Measurements from ENCODE around the gene OR2V2.
A peak's percentile ranks its signal among the peaks of the same experiment; 100 is the strongest.
"Not testable (repeated sequence)": the region's sequence is repeated elsewhere in the genome, so short reads cannot be mapped to it uniquely, and the experiment has no call there.

OR2V2 gene

DNA sequence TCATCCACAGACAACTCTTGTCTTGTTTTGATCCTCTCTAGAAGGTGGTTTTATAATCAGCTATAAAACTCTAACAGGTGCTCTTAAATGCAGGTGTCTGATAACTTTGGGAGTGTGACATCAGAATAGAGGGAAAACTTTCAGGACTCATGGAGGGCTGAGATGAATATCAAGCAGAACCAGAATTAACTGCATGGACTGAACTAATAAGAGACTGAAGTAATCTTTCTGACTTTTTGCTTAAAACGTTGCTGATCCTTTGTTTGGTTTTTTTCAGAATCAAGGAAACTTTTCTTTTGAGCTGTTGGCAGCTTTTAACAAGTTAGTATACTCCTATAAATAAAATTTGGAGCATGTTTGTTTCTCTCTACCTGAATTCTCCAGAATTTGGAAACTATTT lies 2.3 kb upstream of the OR2V2 start:
- no peak for DNase-seq (ENCODE audit: low read depth)

DNA sequence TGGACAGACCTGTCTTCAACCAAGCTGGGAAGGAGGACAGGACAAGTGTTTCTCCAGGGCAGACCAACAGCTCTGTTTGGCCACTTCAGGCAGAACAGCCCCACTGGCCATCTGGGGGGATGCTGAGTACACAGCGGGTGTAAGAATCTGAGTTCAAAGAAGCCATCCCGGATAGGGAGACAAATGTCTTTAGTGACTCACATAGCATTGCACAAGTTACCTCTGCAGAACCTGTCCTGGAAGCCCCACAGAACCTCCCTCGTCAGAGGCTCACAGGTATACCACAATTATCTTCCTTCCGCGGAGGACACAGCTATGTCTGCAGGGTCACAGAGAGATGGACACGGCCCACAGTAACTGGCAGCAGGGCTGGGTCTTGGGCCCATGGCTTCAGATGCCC lies 2.0 kb downstream of the OR2V2 start:
- DNase-seq (ENCODE audit: low read depth) = no peak

DNA sequence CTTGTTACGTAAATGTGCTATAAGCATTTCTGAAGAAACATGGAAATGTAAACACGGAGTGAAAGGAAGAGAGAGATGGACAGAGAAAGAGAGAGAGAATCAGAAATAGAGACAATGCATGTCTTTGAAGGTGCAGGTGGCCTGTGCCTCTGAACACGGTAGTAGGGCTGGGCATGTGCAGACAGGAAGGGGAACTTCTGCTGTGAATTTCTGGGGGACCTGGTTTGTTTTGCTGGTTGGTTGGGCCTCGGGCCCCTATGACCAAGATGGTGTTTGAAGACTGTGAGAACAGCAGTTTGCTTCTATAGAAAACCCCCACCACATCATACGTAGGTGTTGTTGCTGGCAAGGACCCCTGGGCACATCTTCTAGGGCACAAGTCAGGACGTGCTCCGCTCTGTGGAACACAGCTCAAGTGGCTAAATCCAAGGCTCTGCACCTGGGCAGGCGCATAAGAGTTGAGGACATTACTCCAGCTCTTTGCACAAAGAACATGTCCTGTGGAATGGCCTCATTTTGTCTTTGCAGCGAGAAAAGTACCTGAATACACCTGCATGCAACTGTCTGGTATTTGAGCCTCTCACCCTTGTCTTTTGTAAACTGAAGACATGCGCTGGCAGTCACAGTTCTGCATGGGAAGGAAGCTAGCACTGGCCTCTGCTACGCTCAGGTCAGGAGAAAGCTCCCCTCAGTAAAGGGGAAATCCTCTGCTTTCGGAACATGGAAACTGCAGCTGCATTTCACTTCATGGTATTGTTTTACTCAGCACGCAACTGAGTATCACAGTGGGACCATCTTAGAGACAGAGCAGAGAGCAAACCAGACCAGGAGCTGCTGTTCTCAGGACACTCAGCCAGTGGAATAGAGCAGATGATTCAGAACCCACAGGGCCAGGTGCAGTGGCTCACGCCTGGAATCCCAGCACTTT lies 2.7 kb downstream of the OR2V2 start:
- no peak for DNase-seq (ENCODE audit: low read depth)

DNA sequence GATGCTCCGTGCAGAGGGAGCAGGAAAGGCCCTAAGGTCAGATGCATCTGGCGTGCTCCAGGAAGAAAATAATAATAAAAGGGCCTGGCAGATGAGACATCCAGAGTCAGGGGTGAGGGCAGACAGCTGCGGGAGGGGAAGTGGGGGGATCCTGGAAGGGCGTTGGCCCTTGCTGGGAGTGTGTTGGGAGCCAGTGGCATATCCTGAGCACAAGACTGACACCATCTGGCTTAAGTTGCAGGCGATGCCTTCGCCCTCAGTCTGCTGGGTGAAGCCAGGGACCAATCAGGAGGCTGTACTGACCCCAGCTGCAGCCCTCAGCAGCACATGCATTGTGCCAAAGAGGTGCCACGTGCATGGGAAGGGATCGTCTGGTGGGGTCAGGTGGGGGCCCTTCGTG lies 3.8 kb downstream of the OR2V2 start:
- no peak for DNase-seq (ENCODE audit: low read depth)

DNA sequence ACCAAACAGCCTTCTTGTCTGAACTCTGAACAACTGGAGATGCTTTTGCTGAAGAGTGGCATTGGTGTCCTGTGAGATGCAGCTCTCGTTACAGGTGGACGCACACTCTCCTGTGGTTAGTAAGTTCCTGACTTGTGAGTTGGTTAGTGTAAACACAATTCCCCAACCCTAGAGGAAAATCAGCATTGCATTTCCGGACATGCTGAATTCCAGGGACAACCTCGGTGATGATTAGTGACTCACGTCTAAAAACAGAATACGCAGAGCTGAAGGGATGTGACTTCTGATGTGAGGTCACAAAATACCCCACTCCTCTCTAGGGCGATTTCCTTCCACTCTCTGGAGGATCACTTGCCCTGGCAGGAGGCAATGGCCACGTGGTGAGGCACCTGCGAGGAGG lies 5.0 kb downstream of the OR2V2 start:
- no peak for DNase-seq (ENCODE audit: low read depth)

DNA sequence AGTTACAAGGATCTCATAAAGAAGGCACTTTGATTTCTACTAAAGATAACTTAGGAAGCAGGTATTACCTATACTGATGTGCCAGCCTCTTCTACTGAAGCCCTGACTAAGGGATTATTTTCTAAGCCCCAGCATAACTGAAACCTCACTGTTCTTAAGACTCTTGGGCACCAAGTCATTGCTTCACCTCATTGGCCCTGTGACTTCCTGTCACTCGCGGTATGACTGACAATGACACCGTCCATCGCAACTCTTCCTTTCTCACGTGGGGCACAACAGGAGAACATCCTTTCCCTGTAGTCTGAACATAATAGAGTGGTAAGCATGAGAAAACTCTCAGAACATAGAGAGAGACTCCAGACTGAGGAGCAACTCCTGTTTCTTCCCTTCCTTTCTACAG lies 6.4 kb downstream of the OR2V2 start:
- no peak for DNase-seq (ENCODE audit: low read depth)

DNA sequence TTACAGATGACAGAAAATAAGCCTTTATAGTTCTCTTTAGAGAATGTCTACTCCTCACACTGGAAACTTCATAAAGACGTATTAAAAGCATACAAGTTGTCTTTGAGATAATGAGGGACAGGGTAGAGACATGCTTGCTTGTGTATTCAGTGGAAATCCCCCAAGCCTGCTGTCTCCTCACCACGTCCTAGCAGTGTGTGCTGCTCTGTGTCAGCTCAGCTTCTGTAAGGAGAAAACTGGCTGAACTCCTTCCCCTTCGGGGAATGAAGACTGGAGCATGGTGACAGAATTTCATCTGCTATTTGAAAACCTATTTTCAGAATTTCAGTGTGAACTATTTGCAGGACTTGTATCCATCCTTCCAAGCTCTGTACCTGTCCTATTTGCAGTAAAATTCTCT lies 9.4 kb downstream of the OR2V2 start:
- no peak for DNase-seq (ENCODE audit: low read depth)

DNA sequence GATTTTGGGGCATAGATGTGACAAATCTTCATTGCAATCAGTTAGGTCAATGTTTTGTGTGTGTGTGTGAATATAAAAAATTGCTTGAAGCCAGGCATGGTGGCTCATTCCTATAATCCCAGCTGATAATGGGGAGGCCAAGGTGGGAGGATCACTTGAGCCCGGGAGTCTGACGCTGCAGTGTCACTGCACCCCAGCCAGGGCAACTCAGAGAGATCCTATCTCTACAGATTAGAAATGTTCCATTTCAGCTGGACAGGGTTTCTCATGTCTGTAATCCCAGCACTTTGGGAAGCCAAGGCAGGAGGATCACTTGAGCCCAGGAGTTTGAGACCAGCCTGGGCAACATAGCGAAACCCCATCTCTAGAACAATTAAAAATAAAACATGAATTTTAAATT lies 11.5 kb downstream of the OR2V2 start:
- no peak for DNase-seq (ENCODE audit: low read depth)

DNA sequence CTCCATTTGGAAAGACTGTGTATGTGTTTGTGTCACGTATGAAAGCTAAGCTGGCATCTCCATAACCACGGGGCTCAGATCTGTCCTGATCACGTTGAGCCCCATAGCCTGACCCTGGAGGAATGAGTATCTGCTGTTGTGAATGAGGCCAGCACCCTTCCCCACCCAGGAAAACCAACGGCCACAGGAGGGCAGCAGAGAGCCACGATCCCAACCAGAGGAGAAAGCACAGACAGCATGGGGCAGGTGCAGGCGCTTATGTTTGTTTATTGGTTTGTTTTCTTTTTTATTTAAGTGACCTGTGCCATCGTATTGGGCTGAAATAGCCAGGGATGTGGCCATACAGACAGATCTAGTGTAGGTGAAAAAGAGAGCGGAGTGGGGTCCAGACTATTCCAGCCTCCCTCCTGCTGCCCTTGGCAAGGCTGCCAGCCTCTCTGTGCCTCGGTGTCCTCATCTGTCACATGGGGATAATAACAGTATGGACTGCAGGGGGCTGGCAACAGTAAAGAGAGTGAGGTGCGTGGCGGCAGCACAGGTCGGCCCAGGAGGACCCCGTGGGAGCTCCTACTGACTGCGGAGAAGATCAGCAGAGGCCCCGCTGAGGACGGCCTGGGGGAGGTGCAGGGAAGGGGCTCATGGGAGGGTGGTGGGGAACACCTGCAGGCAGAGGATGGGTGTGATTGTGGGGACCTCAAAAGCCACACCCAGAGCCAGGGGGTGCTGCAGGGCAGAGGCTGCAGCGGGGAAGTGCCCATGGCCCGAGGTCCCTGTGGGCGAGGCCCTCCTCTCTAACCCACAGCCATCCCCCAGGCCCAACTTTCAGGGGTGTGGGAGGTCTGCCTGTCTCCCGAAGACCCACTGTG lies 12.1 kb downstream of the OR2V2 start:
- peak; percentile 96 for DNase-seq (ENCODE audit: low read depth)

DNA sequence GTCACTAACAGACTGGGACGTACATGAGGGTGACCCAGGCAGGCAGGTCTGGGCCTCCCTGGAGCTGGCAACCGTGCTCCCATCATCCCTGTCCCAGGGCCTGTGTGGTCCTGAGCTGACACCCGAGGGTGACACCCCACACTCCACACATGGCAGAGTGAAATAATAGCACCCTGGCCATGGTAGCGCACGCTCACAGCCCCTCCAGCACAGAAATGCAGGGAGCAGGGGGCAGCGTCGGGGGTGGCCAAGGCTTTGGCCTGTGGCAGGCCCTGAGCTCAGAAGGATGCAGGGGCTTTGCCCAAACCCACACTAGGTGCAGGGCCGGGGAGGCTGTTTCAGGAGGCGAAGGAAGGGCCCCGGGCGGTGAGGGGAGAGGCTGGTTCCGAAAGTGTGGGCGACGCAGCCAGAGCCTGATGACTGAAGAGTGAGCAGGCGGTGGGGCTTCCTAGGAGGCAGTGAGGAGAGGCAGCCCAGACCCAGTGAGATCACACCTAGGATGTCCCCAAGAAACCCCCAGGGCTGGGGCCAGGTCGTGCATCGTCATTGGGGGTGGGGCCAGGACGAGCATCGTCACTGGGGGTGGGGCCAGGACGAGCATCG lies 12.9 kb downstream of the OR2V2 start:
- DNase-seq (ENCODE audit: low read depth) = peak; percentile 46

DNA sequence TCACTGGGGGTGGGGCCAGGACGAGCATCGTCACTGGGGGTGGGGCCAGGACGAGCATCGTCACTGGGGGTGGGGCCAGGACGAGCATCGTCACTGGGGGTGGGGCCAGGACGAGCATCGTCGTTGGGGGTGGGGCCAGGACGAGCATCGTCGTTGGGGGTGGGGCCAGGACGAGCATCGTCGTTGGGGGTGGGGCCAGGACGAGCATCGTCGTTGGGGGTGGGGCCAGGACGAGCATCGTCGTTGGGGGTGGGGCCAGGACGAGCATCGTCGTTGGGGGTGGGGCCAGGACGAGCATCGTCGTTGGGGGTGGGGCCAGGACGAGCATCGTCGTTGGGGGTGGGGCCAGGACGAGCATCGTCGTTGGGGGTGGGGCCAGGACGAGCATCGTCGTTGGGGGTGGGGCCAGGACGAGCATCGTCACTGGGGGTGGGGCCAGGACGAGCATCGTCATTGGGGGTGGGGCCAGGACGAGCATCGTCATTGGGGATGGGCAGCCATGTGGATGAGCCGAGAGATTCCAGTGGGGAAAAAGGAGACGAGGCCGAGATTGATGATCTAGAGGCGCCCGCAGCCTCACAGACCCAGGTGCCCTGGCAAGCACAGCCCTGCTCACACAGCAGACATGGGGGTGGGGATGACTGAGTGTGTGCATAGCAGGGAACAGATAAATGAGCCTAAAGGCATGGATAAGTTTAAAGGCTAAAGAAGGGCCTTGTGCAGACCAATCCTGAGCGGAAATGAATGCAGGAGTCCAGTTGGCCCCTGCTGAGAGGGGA lies 13.6 kb downstream of the OR2V2 start:
- not testable (repeated sequence) for DNase-seq (ENCODE audit: low read depth)

DNA sequence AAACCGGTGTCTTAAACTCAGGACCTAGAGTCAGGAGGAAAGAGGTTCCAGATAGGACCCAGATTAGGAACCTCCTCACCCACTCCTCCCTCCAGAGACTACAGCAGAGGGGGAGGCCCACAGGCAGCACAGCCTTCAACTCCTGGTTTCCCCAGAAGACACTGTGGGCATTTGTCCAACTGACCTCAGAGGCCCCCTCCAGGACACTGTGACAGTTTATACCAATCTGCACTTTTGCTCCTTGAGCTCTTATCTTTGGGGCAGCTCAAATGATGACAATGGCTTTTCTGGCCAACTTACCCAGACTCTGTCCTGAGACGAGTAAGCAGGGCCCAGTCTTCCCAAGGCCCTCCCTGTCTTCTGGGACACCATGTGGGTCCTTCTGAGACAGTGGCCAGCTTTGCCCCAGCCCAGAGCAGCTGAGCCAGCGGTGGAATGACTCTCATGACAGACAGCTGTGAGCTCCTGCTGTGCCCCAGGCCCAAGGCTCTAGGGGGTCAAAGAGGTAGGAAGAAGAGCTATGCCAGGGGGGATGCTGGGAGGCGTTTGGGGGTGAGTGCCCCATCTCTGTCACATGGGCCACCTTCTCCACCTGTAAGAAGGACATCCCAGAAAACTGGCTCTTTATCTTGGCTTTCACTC lies 14.3 kb downstream of the OR2V2 start:
- no peak for DNase-seq (ENCODE audit: low read depth)

DNA sequence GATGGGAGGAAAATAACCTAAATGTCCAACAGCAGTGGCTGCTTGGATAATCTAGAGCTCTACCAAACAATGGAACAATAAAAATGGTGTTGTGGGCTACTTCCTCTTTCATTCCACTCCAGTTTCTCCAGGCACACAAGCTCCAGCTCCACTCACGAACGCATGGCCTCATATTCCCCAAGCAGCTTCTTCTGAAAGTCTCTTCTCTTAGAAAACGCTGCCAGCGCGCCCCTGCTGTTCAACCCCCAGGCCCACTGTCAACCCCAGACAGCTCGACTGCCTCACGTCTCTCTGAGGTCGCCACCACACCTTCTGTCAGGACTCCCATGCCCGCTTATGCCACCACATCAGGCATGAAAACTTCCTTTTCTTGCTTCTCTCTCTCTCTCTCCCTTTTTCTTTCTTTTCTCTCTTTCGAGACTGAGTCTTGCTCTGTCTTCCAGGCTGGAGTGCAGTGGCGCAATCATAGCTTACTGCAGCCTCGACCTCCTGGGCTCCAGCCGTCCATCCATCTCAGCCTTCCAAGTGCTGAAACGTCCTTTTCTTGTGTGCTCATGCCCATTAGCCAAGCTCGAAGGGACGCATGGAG lies 16.2 kb downstream of the OR2V2 start:
- DNase-seq (ENCODE audit: low read depth) = no peak

DNA sequence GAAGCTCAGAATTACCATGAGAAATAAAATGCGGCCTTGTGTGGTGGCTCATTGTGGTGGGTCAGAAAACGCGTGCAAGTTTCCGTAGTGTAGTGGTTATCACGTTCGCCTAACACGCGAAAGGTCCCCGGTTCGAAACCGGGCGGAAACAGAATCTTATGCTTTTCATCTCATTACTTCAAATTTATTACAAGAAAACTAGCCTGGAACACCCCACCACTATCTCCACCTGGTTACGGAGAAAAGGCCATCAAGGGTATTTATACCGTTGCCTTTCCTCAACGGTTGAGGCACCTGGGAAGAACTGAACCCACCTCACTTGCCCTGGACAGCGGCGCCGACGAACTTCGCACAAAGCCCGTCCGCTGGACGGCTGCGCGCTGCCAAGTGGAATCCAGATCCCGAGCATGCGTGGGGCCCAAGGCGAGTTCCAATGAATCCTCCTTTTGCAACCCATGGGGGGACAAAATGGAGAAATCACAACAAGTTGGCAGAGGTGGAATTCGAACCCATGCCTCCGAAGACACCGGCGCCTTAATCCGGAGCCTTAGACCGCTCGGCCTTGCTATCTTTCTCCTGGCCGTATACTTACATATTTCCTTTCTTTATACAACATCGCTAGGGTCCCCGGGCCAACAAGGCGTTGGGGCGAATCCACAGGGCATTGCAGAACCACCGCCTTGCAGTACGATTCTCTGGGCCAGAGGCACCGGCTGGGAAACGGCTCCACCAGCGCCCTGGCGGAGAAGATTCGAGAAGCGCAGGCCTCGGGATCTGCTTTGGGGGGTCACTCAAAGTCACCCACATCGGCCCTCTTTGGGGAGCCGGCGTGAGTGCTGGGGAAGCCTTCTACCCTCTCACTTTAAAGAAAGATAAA lies 16.9 kb downstream of the OR2V2 start:
- no peak for DNase-seq (ENCODE audit: low read depth)

DNA sequence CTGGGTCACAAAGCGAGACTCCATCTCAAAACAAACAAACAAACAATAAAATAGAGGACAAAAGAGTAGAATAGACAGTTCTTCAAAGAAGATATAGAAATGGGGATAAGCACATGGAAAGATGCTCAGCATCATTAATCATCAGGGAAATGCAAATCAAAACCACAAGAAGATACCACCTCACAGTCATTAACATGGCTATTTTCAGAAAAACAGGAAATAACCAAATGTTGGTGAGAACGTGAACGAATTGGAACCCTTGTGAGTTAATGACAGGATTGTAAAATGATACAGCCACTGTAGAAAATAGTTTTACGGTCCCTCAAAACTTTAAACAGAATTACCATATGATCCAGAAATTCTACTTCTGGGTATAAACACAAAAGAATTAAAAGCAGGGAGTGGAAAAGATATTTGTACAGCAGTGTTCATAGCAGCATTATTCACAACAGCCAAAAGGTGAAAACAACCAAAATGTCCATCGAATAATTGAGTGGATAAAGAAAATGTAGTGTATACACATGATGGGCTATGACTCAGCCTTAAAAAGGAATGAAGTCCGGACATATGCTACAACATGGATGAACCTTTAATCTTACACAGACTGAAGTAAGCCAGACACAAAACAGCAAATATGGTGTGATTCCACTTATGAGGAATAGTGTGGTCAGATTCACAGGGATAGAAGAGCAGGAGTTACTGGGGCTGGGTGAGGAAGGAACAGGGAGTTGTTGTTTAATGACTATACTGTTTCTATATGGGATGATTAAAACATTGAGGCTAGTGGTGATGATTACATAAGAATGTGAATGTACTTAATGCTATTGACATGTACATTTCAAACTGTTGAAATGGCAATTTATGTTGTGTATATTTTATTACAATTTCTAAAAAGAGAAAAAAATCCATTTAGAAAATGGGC lies 19.7 kb downstream of the OR2V2 start:
- no peak for DNase-seq (ENCODE audit: low read depth)

DNA sequence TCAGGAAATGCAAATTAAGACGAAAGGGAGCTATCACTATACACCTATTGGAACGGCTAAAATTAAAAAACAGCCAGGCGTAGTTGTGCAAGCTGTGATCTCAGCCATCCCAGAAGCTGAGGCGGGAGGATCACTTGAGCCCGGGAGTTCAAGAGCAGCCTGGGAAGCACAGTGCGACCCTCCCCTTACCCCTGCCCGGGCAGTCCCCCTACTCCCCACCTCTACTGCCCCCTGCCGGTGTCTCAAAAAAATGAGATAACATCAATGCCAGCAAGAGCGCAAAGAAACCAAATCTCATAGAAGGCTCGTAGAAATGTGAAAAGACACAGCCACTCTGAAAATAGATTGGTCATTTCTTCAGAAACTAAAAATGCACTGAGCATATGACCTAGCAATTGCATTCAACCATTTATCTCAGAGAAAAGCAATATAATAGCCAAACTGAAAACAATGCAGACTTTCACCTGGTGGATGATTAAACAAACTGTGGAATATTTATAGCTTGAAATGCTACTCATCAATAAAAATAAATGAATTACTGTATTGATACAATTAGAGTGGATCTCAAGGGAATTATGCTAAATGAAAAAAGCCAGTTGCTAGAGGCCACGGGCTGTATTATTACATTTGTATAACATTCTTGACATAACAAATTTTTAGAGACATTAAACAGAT lies 20.6 kb downstream of the OR2V2 start:
- no peak for DNase-seq (ENCODE audit: low read depth)

DNA sequence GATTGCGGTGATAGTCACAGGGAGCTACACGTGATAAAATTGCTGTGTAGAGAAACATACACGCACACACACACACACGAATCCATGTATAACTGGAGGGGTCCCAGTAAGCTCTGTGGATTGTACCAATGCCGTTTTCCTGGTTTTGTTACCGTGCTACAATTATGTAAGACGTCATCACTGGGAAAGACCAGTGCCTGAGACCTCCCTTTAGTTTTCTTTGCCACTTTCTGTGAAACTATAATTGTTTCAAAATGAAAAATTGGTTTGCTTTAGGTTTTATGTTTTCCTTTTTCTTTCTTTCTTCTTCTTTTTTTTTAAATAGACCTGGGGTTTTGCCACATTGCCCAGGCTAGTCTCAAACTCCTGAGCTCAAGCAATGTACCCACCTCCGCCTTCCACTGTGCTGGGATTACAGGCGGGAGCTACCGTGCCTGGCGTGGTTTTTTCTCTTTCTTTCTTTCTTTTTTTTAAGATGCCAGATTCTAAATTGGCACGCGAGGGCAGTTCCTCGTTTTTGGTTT lies 21.3 kb downstream of the OR2V2 start:
- DNase-seq (ENCODE audit: low read depth) = no peak

Measured in stimulated activated CD8-positive, alpha-beta memory T cell treated with anti-CD3 and anti-CD28 coated beads, Interleukin-15, amount 100 ng/mL, for 1 hour (primary cell).